ENCODE measurements around the gene SLC27A2. TPM values are rescaled to one million over a fixed set of nuclear protein-coding genes. Genes with fewer than 3 reads are reported as not detected.

SLC27A2 gene
- total RNA-seq, 1 experiment from 2014 or later, result 8.1 TPM

- H3K4me2 ChIP-seq (ENCODE audit: low read length), result no peak overlapping the region
- H3K9me3 ChIP-seq (ENCODE audit: low read length), result no peaks in the 10 kb centered on the region
- no TSS peak for BruUV-seq (replicated peaks)
- ChIA-PET POLR2A (ENCODE audit: unreplicated experiment) (no interaction called here), CTCF (no interaction called here)
- H4K20me1 ChIP-seq (ENCODE audit: low read length), result no peaks in the 10 kb centered on the region
- H3K9me2 ChIP-seq (replicated peaks; ENCODE audit: low read length), result no peaks in the 10 kb centered on the region
- no peak overlapping the region for H3K27ac ChIP-seq (ENCODE audit: low read length)
- no peaks in the 10 kb centered on the region for H3K79me2 ChIP-seq (ENCODE audit: low read length)
- no peaks in the 10 kb centered on the region for H3K4me1 ChIP-seq (ENCODE audit: insufficient read depth, low read length)
- no peaks in the 10 kb centered on the region for H3K27me3 ChIP-seq (ENCODE audit: low read length)
- H3K9ac ChIP-seq (ENCODE audit: low read length), result no peak overlapping the region
- intact Hi-C loops (cut with micrococcal nuclease), result no loop called here
- ATAC-seq (no peak), DNase-seq (no peak)
- H3K4me3 ChIP-seq (ENCODE audit: low read length), result no peak overlapping the region
- no peak for TF ChIP-seq EZH2phosphoT487 (IDR thresholded peaks at IDR 0.05; ENCODE audit: borderline replicate concordance, low read length)
- TF ChIP-seq CTCF (conservative IDR thresholded peaks at IDR 0.05; ENCODE audit: low read depth, low read length), result no peak
- TF ChIP-seq EZH2 (IDR thresholded peaks at IDR 0.05; ENCODE audit: low read length, unreplicated experiment), result no peak
- H2AFZ ChIP-seq (ENCODE audit: low read length), result no peak overlapping the region
- no peaks in the 10 kb centered on the region for H3F3A ChIP-seq (ENCODE audit: low read length, unreplicated experiment)
- H3K36me3 ChIP-seq (ENCODE audit: low read depth, low read length), result no peaks in the 10 kb centered on the region
These were observed 52.8 kb downstream of the SLC27A2 start for GRCh38 chr15:50234764-50235163.

- CTCF ChIA-PET, result no interaction called here
- Histone ChIP-seq H3K79me2 (ENCODE audit: low read length) (no peaks in the 10 kb centered on the region), H3K36me3 (ENCODE audit: low read depth, low read length) (no peaks in the 10 kb centered on the region), H3K4me1 (ENCODE audit: insufficient read depth, low read length) (no peaks in the 10 kb centered on the region), H4K20me1 (ENCODE audit: low read length) (no peaks in the 10 kb centered on the region), H3F3A (ENCODE audit: low read length, unreplicated experiment) (no peaks in the 10 kb centered on the region), H3K27me3 (ENCODE audit: low read length) (no peaks in the 10 kb centered on the region), H3K9me3 (ENCODE audit: low read length) (no peaks in the 10 kb centered on the region), H3K9ac (ENCODE audit: low read length) (no peak overlapping the region), H3K27ac (ENCODE audit: low read length) (no peak overlapping the region), H3K9me2 (replicated peaks; ENCODE audit: low read length) (no peaks in the 10 kb centered on the region), H3K4me3 (ENCODE audit: low read length) (no peak overlapping the region), H3K4me2 (ENCODE audit: low read length) (no peak overlapping the region), H2AFZ (ENCODE audit: low read length) (no peak overlapping the region)
- DNase-seq, result no peak
- no TSS peak for BruUV-seq (replicated peaks)
- TF ChIP-seq EZH2phosphoT487 (IDR thresholded peaks at IDR 0.05; ENCODE audit: borderline replicate concordance, low read length) (no peak), EZH2 (IDR thresholded peaks at IDR 0.05; ENCODE audit: low read length, unreplicated experiment) (no peak), CTCF (conservative IDR thresholded peaks at IDR 0.05; ENCODE audit: low read depth, low read length) (no peak)
- POLR2A ChIA-PET (ENCODE audit: unreplicated experiment), result no interaction called here
- intact Hi-C loops (cut with micrococcal nuclease), result no loop called here
- no peak for ATAC-seq
These were observed 53.8 kb downstream of the SLC27A2 start for GRCh38 chr15:50235794-50236193.

- intact Hi-C loops (cut with micrococcal nuclease), result no loop called here
- BruUV-seq (replicated peaks), result no TSS peak
- Histone ChIP-seq H3K79me2 (ENCODE audit: low read length) (no peaks in the 10 kb centered on the region), H3K27me3 (ENCODE audit: low read length) (no peaks in the 10 kb centered on the region), H3K4me1 (ENCODE audit: insufficient read depth, low read length) (peaks cover 2% of the 10 kb centered on the region; the same call in 1 of the 2 replicates), H3F3A (ENCODE audit: low read length, unreplicated experiment) (no peaks in the 10 kb centered on the region), H2AFZ (ENCODE audit: low read length) (no peak overlapping the region), H3K9me2 (replicated peaks; ENCODE audit: low read length) (no peaks in the 10 kb centered on the region), H3K27ac (ENCODE audit: low read length) (no peak overlapping the region), H3K9me3 (ENCODE audit: low read length) (no peaks in the 10 kb centered on the region), H3K9ac (ENCODE audit: low read length) (no peak overlapping the region), H4K20me1 (ENCODE audit: low read length) (no peaks in the 10 kb centered on the region), H3K4me2 (ENCODE audit: low read length) (no peak overlapping the region), H3K4me3 (ENCODE audit: low read length) (no peak overlapping the region), H3K36me3 (ENCODE audit: low read depth, low read length) (no peaks in the 10 kb centered on the region)
- TF ChIP-seq EZH2phosphoT487 (IDR thresholded peaks at IDR 0.05; ENCODE audit: borderline replicate concordance, low read length) (no peak), EZH2 (IDR thresholded peaks at IDR 0.05; ENCODE audit: low read length, unreplicated experiment) (no peak), CTCF (conservative IDR thresholded peaks at IDR 0.05; ENCODE audit: low read depth, low read length) (no peak)
- ChIA-PET POLR2A (ENCODE audit: unreplicated experiment) (no interaction called here), CTCF (no interaction called here)
- no peak for DNase-seq
- ATAC-seq, result no peak
These were observed 54.4 kb downstream of the SLC27A2 start for GRCh38 chr15:50236433-50236832.

Measured in PC-3 (cell line).